ENCODE measurements around the gene ALOX15B.

The ALOX15B gene

GRCh38 chr17:8080208-8080798 is 41.4 kb downstream of the ALOX15B start:
- DNase-seq (ENCODE audit: low spot score), result no peak

- DNase-seq (ENCODE audit: low spot score), result no peak
Measured at GRCh38 chr17:8080799-8081219, 42.0 kb downstream of the ALOX15B start.

GRCh38 chr17:8081876-8082275 is 43.0 kb downstream of the ALOX15B start:
- DNase-seq (ENCODE audit: low spot score), result no peak

- DNase-seq (ENCODE audit: low spot score), result no peak
Measured at GRCh38 chr17:8082292-8082691, 43.4 kb downstream of the ALOX15B start.

GRCh38 chr17:8084250-8084649 is 45.4 kb downstream of the ALOX15B start:
- DNase-seq (ENCODE audit: low spot score), result no peak

GRCh38 chr17:8087075-8087951 is 48.5 kb downstream of the ALOX15B start, which contains the start of gene ALOX12B:
TSS of gene ALOX12B (minus strand) at chr17:8087716. CDS start at chr17:8087442, 274 bp downstream.
- no peak for DNase-seq (ENCODE audit: low spot score)

- no peak for DNase-seq (ENCODE audit: low spot score)
Measured at GRCh38 chr17:8087952-8088230, 49.0 kb downstream of the ALOX15B start.

- no peak for DNase-seq (ENCODE audit: low spot score)
Measured at GRCh38 chr17:8089728-8090127, 50.9 kb downstream of the ALOX15B start.

GRCh38 chr17:8091033-8091687 is 52.3 kb downstream of the ALOX15B start:
- no peak for DNase-seq (ENCODE audit: low spot score)

- no peak for DNase-seq (ENCODE audit: low spot score)
Measured at GRCh38 chr17:8095361-8095760, 56.5 kb downstream of the ALOX15B start.

GRCh38 chr17:8096541-8096940 is 57.7 kb downstream of the ALOX15B start:
- DNase-seq (ENCODE audit: low spot score), result no peak

Measured in CD4-positive, alpha-beta T cell treated with Interleukin-6 at 100 ng/mL for 8 hours (primary cell).